GM12872 (cell line): Measurements from ENCODE around the gene DACH1.

ENCODE experiments used
- TF ChIP-seq, protein P1 (sequence below): IDR thresholded peaks from 3 replicates; pipeline ENCODE4 v1.5.1; 2011; ENCODE audit warnings: low read depth, mild to moderate bottlenecking, low read length, moderate library complexity; ENCODE audit not compliant: insufficient read depth

The DACH1 gene

GRCh38 chr13:71838842-71839241, 28.2 kb downstream of the DACH1 start:
- TF ChIP-seq, protein P1, sequence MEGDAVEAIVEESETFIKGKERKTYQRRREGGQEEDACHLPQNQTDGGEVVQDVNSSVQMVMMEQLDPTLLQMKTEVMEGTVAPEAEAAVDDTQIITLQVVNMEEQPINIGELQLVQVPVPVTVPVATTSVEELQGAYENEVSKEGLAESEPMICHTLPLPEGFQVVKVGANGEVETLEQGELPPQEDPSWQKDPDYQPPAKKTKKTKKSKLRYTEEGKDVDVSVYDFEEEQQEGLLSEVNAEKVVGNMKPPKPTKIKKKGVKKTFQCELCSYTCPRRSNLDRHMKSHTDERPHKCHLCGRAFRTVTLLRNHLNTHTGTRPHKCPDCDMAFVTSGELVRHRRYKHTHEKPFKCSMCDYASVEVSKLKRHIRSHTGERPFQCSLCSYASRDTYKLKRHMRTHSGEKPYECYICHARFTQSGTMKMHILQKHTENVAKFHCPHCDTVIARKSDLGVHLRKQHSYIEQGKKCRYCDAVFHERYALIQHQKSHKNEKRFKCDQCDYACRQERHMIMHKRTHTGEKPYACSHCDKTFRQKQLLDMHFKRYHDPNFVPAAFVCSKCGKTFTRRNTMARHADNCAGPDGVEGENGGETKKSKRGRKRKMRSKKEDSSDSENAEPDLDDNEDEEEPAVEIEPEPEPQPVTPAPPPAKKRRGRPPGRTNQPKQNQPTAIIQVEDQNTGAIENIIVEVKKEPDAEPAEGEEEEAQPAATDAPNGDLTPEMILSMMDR, result no peak

DNA sequence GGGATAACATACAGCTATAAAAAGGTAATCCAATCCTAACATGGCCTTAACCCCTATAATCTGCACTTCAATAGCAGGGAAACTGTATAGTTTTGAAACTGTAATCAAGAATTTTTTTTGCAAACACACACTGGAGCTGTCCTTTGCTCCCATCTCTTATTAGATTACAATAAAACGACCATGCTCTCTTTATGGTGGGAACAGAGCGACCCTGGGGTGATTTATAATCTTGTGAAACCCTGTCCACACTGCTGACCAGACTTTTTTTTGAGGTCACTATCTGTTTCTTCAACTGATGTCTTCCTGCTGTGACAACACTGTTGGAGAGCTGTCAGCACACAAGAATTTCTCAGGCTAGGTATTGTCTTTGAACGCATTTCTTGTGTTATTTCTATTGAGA, 35.3 kb downstream of the DACH1 start:
- TF ChIP-seq, protein P1, result no peak

DNA sequence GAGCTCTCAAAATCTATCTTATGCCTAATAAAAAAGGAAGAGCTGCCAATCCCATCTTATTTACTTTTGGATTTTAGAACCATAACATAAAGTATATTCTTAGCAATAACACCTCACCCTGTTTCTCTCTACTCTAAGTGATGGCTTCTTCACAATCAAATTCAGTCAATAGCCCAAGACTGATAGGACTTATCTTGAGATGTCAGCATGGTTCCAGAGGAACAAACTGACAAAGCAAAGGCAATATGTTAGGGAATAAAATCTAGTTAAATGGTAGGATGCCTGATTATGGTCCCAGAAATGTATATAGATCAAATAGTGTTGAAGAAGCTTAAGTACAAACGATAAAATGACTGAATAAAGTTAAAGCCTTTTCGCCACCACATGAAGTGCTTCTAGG, 36.3 kb downstream of the DACH1 start:
- TF ChIP-seq, protein P1, result no peak

- TF ChIP-seq, protein P1, result no peak
These were observed 36.7 kb downstream of the DACH1 start for GRCh38 chr13:71830323-71830722.

GRCh38 chr13:71829547-71829946, 37.5 kb downstream of the DACH1 start:
- TF ChIP-seq, protein P1, result no peak

- TF ChIP-seq, protein P1, result no peak
These were observed 38.4 kb downstream of the DACH1 start for GRCh38 chr13:71828564-71828963.

DNA sequence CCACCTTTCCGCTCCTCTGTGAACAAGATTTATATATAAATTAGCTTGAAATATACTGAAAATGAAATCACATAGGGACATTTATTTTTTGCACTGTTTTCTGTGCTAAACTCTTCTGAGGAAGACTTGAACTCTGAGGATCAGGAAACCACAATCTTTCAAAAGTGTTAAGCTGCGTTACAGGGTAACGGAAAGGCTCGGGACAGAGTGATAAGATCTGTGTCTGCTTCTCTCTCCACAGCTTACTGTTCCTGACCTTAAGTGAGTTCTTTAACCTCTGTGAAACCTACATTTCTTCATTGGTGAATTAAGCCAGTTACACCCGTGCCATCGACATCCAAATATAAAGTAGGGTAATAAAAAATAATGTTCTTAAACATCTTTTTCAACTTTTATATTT, 38.9 kb downstream of the DACH1 start:
- TF ChIP-seq, protein P1, result no peak

DNA sequence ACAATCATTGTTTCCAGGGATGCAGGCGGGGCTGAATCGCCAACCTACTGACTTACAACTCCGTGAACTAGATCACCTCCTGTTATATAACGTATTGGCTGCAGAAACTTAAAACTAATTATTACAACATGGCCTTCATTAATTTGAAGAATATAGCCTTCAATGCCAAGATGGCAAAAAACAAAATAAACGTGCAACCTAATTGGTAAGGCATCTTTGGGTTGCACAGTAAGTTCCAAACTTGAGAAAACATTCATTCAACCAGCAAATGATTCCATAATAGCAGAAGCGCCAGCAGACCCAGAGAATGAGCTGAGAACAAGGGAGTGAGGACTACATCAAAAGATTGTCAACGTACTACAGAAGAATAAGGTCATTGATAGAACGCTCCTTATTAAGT, 39.8 kb downstream of the DACH1 start:
- TF ChIP-seq, protein P1, result no peak
